ENCODE measurements around the gene EPS15. TPM values are rescaled to one million over a fixed set of nuclear protein-coding genes. Genes with fewer than 3 reads are reported as not detected.
A peak's percentile ranks its signal among the peaks of the same experiment; 100 is the strongest.
"Not testable (repeated sequence)": the region's sequence is repeated elsewhere in the genome, so short reads cannot be mapped to it uniquely, and the experiment has no call there.

EPS15 gene
- total RNA-seq, 1 donor from 2014 or later: 86.2 TPM

DNA sequence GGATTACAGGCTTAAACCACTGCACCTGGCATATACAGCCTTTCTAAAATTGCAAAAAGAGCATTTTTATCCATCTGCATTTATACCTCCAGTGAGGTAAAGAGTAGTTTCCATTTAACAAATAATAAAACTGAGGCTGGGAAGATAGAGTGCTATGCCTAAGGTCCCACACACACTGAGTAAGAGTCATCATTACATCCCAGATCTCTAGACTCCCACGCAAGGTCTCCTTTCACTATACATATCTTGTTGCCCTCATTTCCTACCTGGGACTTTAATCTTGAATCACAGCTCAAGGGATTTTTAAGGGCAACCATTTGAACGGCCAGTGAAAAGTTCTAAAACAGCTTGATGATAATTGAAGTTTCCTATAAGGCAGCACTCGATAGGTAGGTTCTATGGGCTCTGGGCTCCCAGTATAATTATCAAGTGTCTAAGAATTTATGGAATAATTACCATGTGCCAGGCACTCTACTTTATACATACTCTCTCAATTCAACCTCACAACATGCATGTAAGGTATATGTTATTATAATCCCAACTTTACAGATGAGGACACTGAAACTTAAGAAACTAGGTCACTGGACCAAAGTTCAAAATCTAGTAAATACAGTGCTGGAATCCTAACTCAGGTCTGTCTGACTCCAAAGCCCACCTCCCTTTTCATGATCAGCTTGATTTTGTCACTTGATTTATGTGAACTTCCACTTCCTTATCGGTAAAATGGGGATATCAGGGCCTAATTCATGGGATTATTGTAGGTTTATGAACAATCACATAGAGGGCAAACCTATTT is 23.3 kb upstream of the EPS15 start:
- DNase-seq (ENCODE audit: low spot score): no peak

DNA sequence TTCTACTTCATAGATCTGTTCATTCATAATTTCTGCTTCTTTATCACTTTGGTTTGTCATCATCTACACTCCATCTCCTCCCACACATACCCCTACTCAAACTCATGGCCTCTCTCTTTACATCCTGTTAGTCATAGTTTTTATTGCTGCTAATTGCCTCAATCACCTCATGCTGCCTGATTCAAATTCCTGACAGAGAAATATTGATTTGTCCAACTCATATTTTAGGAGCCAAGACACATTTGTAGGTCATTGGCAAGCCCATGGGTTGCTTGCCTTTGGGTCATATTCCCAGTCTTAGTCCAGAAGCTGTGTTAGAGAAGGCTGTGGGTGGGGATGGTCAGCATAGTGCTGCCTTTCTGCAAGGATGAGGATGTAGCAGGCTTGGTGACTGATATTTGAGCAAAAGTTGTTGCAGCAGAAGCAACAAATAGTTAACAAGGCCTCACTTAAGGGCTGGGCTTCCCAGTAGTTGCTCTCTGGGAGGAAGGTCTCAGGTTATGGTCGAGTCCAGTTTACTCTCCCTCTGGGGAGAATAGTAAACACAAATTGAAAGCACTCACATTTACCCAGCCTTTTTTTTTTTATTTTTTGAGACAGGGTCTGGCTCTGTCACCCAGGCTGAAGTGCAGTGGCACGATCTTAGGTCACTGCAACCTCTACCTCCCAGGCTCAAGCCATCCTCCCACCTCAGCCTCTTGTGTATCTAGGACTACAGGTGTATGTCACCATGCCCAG is 22.4 kb upstream of the EPS15 start:
- DNase-seq (ENCODE audit: low spot score): no peak

GRCh38 chr1:51537568-51537967 is 18.5 kb upstream of the EPS15 start:
- DNase-seq (ENCODE audit: low spot score): no peak

DNA sequence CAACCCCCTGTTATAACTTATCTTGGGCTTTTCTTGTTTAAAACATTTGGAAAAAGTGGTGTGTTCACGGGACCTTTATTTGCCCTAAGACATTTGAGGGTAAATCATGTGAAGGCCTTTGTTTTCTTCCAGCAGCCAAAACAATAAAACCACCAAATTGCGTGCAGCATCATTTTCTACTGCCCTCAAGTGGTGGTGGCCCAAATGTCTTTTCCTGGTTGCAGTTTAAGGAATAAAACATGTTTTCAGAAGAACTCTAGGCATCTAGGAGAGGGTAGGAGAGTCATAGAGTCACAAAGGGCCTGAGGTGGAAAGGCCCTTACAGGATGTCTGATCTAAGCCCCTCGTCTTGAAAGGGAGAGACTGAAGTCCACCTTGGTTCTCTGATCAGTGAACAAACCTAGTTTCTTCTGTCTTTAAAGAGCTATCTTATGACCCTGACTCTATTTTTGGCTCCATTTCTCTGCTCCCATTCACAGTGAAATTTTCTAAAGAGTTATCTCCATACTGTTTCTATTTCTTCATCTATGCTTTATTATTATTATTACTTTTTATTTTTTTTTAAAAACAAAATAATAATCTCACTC is 16.0 kb upstream of the EPS15 start:
- DNase-seq (ENCODE audit: low spot score): peak; percentile 68

DNA sequence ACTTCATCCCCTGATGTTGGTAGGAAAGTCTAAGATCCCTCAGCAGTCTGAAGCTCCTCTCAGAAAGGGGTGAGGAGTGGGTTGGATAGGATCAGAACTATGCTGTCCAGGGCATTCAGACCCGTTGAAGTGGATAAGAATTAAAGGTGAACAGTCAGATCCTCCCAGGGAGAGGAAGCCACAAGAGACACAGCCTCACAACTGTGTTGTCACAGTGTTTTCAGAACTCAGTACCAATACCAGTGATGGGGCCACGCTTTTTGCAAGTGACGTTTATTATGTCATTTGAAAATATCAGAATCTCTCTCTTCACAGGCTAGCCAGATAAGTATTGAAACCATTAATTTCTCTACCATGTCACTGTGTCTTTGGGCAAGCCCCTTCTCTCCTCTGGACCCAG is 15.4 kb upstream of the EPS15 start:
- no peak for DNase-seq (ENCODE audit: low spot score)

DNA sequence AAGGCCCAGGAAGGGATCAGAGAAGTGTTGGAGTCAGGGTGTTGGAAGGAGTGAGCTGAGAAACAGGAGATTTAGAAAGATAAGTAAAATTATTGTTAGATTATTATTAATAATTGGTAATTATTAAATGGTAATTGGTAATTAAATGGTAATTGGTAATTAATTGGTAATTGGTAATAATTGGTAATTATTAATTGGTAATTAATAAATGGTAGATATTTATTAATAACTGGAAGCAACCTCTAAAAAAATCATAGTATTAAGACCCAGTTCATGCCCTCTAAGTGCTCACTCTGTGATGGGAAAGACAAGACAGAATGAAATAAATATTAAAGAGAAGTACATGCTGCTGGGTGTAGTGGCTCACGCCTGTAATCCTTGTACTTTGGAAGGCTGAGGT is 13.8 kb upstream of the EPS15 start:
- no peak for DNase-seq (ENCODE audit: low spot score)

- not testable (repeated sequence) for DNase-seq (ENCODE audit: low spot score)
Measured at GRCh38 chr1:51530447-51530846, 11.4 kb upstream of the EPS15 start.

DNA sequence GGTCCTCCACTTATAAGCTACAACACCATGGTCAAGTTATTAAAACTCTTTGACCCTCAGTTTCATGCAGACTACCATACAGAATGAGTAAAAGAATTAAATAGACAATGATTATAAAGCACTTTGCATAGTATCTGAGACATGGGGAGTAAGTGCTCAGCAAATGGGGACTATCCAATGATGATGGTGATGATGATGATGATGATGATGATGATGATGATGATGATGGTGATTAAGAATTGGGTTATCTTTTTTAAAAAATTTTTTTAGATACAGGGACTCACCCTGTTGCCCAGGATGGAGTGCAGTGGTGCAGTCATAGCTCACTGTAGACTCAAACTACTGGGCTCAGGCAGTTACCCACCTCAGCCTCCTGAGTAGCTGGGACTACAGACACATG is 8.1 kb upstream of the EPS15 start:
- no peak for DNase-seq (ENCODE audit: low spot score)

- DNase-seq (ENCODE audit: low spot score): no peak
Measured at GRCh38 chr1:51526248-51526647, 7.2 kb upstream of the EPS15 start.

DNA sequence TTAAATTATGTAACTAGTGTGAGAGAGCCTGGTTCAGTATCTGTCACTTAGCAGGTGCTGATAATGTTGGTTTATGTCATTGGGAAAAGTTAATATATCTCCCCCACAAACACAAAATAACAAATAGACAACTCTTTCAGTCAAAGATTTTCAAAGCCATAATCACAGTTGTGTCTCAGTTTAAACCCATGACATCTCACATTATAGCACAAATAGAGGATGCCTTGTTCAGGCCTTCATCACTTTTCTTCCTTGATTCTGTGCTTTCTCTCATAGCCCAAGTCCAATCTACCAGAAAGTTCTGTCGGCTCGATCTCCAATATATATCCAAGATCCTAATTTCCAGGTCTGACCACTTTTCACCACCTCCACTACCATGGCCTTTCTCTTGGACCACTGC is 6.2 kb upstream of the EPS15 start:
- DNase-seq (ENCODE audit: low spot score): no peak

GRCh38 chr1:51524817-51525216 is 5.8 kb upstream of the EPS15 start:
- DNase-seq (ENCODE audit: low spot score): no peak

GRCh38 chr1:51523931-51524330 is 4.9 kb upstream of the EPS15 start:
- no peak for DNase-seq (ENCODE audit: low spot score)

GRCh38 chr1:51520700-51521248 is 1.7 kb upstream of the EPS15 start:
- DNase-seq (ENCODE audit: low spot score): no peak

DNA sequence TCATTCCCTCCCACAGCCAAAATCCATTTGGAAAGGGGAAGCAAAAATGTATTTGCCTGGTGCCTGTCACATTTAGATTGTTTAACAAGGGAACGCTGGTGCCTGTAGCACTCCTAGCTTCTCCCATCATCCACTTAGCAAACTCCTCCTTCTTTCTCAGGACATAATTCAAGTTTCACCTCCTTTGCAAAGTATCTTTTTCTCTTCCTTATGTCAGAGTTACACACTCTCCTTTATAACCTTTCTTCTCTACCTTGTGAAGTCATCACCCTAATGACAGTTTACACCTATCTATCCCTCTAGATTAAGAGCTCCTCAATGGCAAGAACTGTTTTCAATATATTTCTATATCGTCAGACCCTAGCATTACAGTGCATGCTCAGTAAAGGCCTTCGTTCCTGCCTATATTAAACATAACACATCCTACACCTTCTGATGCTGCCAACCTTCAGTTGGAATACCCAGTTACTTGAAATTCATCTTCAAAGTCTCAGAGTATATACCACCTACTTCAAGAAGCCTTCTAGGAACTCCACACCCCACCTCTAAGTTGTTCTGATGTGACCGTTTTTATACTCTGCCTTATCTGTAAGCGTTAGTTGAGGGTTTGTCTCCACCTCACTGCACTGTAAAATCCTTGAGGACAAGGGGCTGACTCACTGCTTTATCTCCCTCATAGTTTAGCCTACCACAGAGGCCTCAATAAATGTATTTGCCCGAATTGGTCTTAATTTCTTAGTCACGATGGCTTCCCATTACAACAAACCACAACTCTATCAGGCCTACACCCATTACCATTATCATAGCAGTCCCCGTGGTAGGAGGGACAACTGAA is 1.0 kb upstream of the EPS15 start:
- DNase-seq (ENCODE audit: low spot score): no peak

- DNase-seq (ENCODE audit: low spot score): peak; percentile 56
Measured at GRCh38 chr1:51518586-51519047, 449 bp downstream of the EPS15 start.

GRCh38 chr1:51518033-51518585 is 957 bp downstream of the EPS15 start:
- DNase-seq (ENCODE audit: low spot score): peak; percentile 50

GRCh38 chr1:51517361-51518032 is 1.6 kb downstream of the EPS15 start:
- no peak for DNase-seq (ENCODE audit: low spot score)

DNA sequence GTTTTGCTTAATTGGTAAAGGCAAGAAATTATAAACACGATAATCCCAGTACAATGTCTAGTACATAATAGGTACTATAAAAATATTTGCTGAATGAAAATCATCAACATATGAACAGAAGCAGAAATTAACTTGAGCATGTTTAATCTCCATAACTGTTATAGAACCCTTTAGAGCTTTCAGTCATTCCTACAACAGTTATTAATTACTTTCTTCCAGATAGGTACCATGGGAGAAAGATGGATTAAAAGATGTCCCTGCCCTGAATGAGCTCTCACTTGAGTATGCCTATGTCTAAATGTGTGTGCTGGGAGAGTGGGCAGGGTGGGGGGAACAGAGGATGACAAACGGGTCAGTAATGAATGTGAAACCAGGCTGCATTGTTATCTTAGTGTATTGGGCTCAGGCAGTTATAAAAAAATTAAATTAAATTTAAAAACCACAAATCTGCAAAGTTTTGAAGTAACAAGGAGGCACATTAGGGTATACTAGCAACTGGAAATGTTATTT is 2.4 kb downstream of the EPS15 start:
- no peak for DNase-seq (ENCODE audit: low spot score)

DNA sequence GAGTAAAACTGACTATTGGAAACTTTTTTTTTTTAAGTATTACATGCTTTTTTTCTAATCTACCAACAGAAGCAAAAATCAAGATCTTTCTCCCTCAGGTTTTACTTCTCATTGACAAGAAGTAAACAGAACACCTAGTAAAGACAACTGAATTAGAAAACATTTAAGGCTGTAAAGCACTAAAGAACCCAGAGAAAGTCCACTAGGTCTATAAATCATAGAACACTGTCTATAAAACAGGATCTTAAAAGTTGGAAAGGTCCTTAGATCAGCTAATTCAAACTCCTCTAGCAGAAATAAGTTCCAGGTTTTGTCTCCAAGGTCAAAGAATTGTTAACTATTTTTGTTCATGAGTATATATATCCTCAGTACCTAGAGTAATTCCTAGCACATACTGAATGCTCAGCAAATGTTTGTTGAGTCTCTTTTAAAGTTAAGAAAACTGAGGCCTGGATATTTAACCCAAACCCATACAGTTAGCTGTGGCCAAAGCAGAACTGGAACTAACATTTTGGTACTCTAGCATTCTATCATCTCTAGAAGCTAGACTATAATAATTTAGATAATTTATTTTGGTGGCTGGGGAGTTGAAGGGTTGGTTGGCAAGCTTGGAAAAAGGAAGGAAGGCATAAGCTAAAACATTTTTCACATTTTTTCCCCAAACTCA is 3.0 kb downstream of the EPS15 start:
- DNase-seq (ENCODE audit: low spot score): no peak
